Esophagus squamous epithelium (tissue), 5 donors: ENCODE results near the gene VPS33A. TPM values are rescaled to one million over a fixed set of nuclear protein-coding genes. Genes with fewer than 3 reads are reported as not detected.

Source experiments
- DNase-seq: peaks from one replicate; lab custom pipeline; 2025; lab: John Stamatoyannopoulos, UW
- H3K27ac ChIP-seq, 4 donors: fragments of 200-600 bp; sonication (generic); one replicate each; pipeline ENCODE4 v1.5.1; 2016 to 2019; ENCODE audit warnings: mild to moderate bottlenecking in 1 of 4
- H3K27me3 ChIP-seq, 4 donors: fragments of 200-600 bp; sonication (generic); 1 replicate in 3 of 4; 2 replicates in 1 of 4; pipeline versions ENCODE4 v1.5.1 to v1.6.0; 2017 to 2021; ENCODE audit warnings: antibody characterized with exemption in 1 of 4
- H3K36me3 ChIP-seq, 3 donors: fragments of 200-600 bp; sonication (generic); one replicate each; pipeline ENCODE4 v1.5.1; 2016 to 2019
- H3K4me1 ChIP-seq, 3 donors: fragments of 200-600 bp; sonication (generic); one replicate each; pipeline ENCODE4 v1.5.1; 2017 to 2019
- H3K4me3 ChIP-seq, 4 donors: fragments of 200-600 bp; sonication (generic); 1 replicate in 3 of 4; 2 replicates in 1 of 4; pipeline ENCODE4 v1.5.1; 2016 to 2019; ENCODE audit warnings: mild to moderate bottlenecking in 2 of 4, moderate library complexity in 1 of 4
- H3K9me3 ChIP-seq, 3 donors: fragments of 200-600 bp; sonication (generic); one replicate each; pipeline ENCODE4 v1.5.1; 2016 to 2019
- CTCF ChIP-seq, 6 experiments: fragments of 450-650 bp in 4 of 6; fragments of 200-600 bp in 2 of 6; sonication (generic) in 2 of 6; IDR thresholded peaks; one replicate each; pipeline ENCODE4 v1.5.1; 2016 to 2019; ENCODE audit warnings: antibody characterized with exemption in 6 of 6, mild to moderate bottlenecking in 4 of 6, moderate library complexity in 4 of 6
- POLR2A ChIP-seq, 4 donors: fragments of 450-650 bp; IDR thresholded peaks; one replicate each; pipeline ENCODE4 v1.6.1; 2017; ENCODE audit warnings: antibody characterized with exemption in 4 of 4, mild to moderate bottlenecking in 4 of 4, moderate library complexity in 3 of 4
- WGBS, 2 donors: methylation state at CpG; one replicate each; pipeline ENCODE4 v1.1.5; 2018; 5-methylcytosine and 5-hydroxymethylcytosine counted together
- intact Hi-C: fragments of 100-400 bp; cut with DNase I; formaldehyde crosslinking; loops from one replicate; pipeline ENCODE4 v1.15.0; 2022
- total RNA-seq, 4 donors: library from RNA; depleted of rRNA; stranded (reverse); fragments of >200 nt; gene quantifications; one replicate each; pipeline ENCODE4 v1.1.0, GENCODE V29; 2016
- donor health status: DM: yes; HTN: yes; CAD: no.

The VPS33A gene
- total RNA-seq, 4 donors from 2014 or later = 11.5 to 16.7 (median 12.6) TPM

GRCh38 chr12:122189626-122190475, 76.4 kb downstream of the VPS33A start:
- peaks cover 0 to 8% (median 0%) of the 10 kb centered on the region in 4 donors for H3K27me3 ChIP-seq
- H3K36me3 ChIP-seq = no peaks in the 10 kb centered on the region
- no peaks in the 10 kb centered on the region for H3K9me3 ChIP-seq
- H3K4me1 ChIP-seq = no peaks in the 10 kb centered on the region
- intact Hi-C loops = loop anchor here (10.0 kb wide), 1 partner anchor 145 kb away; no protein-coding TSS in a partner anchor
- no peak overlapping the region for H3K4me3 ChIP-seq
- H3K27ac ChIP-seq = no peak overlapping the region
- DNase-seq = no peak
- TF ChIP-seq CTCF (IDR thresholded peaks at IDR 0.05) (no peak), POLR2A (IDR thresholded peaks at IDR 0.05) (no peak)
- 66 to 80% methylated on average over 13 to 21 of the region's 34 CpGs for WGBS, 2 donors

- no peak overlapping the region for H3K27ac ChIP-seq
- no peaks in the 10 kb centered on the region for H3K9me3 ChIP-seq
- no peak overlapping the region for H3K4me3 ChIP-seq
- no peak for DNase-seq
- intact Hi-C loops = loop anchor here (10.0 kb wide), 1 partner anchor 143 kb away; no protein-coding TSS in a partner anchor
- no peaks in the 10 kb centered on the region for H3K36me3 ChIP-seq
- peaks cover 0 to 22% (median 0%) of the 10 kb centered on the region in 4 donors for H3K27me3 ChIP-seq
- 40 to 83% methylated on average over 2 to 7 of the region's 12 CpGs for WGBS, 2 donors
- TF ChIP-seq POLR2A (IDR thresholded peaks at IDR 0.05) = no peak
- TF ChIP-seq CTCF (IDR thresholded peaks at IDR 0.05) = no peak
- peaks cover 0 to 12% (median 0%) of the 10 kb centered on the region in 3 donors for H3K4me1 ChIP-seq
Measured at GRCh38 chr12:122187466-122187865, 78.8 kb downstream of the VPS33A start.

GRCh38 chr12:122185494-122186082, 80.7 kb downstream of the VPS33A start:
- no peak overlapping the region for H3K27ac ChIP-seq
- no peak for DNase-seq
- WGBS, 2 donors = 80 to 86% methylated on average over 4 to 9 of the region's 10 CpGs
- H3K36me3 ChIP-seq = no peaks in the 10 kb centered on the region
- no peak overlapping the region for H3K4me3 ChIP-seq
- intact Hi-C loops = loop anchor here (10.0 kb wide), 1 partner anchor 141 kb away; no protein-coding TSS in a partner anchor
- TF ChIP-seq POLR2A (IDR thresholded peaks at IDR 0.05) (no peak), CTCF (IDR thresholded peaks at IDR 0.05) (no peak)
- H3K4me1 ChIP-seq = peaks cover 0 to 12% (median 0%) of the 10 kb centered on the region in 3 donors
- peaks cover 0 to 27% (median 0%) of the 10 kb centered on the region in 4 donors for H3K27me3 ChIP-seq
- H3K9me3 ChIP-seq = no peaks in the 10 kb centered on the region

- peaks cover 0 to 27% (median 0%) of the 10 kb centered on the region in 4 donors for H3K27me3 ChIP-seq
- no peaks in the 10 kb centered on the region for H3K36me3 ChIP-seq
- intact Hi-C loops = loop anchor here (10.0 kb wide), 1 partner anchor 140 kb away; no protein-coding TSS in a partner anchor
- no peaks in the 10 kb centered on the region for H3K9me3 ChIP-seq
- H3K4me3 ChIP-seq = no peak overlapping the region
- TF ChIP-seq POLR2A (IDR thresholded peaks at IDR 0.05) (no peak), CTCF (IDR thresholded peaks at IDR 0.05) (no peak)
- WGBS, 2 donors = 87 to 93% methylated on average over 3 to 7 of the region's 7 CpGs
- DNase-seq = no peak
- H3K4me1 ChIP-seq = peaks cover 0 to 12% (median 0%) of the 10 kb centered on the region in 3 donors
- no peak overlapping the region for H3K27ac ChIP-seq
Measured at GRCh38 chr12:122185079-122185478, 81.2 kb downstream of the VPS33A start.
